C4-2B (cell line): ENCODE measurements around the gene MYO1D.

Source experiments
- H3K27ac ChIP-seq: fragments of 450-650 bp; 2 replicates; pipeline ENCODE4 v1.5.1; 2017
- CTCF ChIP-seq: fragments of 450-650 bp; conservative IDR thresholded peaks from 2 replicates; pipeline ENCODE4 v1.5.1; 2017; ENCODE audit warnings: mild to moderate bottlenecking
- ZFX ChIP-seq: fragments of 450-650 bp; IDR thresholded peaks from 2 replicates; pipeline ENCODE4 v1.6.1; 2017

The MYO1D gene

GRCh38 chr17:32875230-32875917 lies 1.6 kb downstream of the MYO1D start:
- TF ChIP-seq ZFX (no peak), CTCF (no peak)
- no peak overlapping the region for H3K27ac ChIP-seq

GRCh38 chr17:32873114-32873513 lies 3.8 kb downstream of the MYO1D start:
- TF ChIP-seq ZFX: no peak
- no peak for TF ChIP-seq CTCF
- H3K27ac ChIP-seq: no peak overlapping the region

GRCh38 chr17:32871746-32872145 lies 5.2 kb downstream of the MYO1D start:
- TF ChIP-seq CTCF (no peak), ZFX (no peak)

GRCh38 chr17:32870969-32871368 lies 6.0 kb downstream of the MYO1D start:
- no peak overlapping the region for H3K27ac ChIP-seq

More at GRCh38 chr17:32871746-32872145, 5.2 kb downstream of the MYO1D start:
- H3K27ac ChIP-seq: no peak overlapping the region

GRCh38 chr17:32870027-32870670 lies 6.8 kb downstream of the MYO1D start:
- no peak for TF ChIP-seq CTCF
- no peak overlapping the region for H3K27ac ChIP-seq

More at GRCh38 chr17:32870969-32871368, 6.0 kb downstream of the MYO1D start:
- TF ChIP-seq ZFX (no peak), CTCF (no peak)

- no peak overlapping the region for H3K27ac ChIP-seq
- TF ChIP-seq ZFX: no peak
Measured at GRCh38 chr17:32869345-32870026, 7.4 kb downstream of the MYO1D start.

- no peak overlapping the region for H3K27ac ChIP-seq
- TF ChIP-seq ZFX (no peak), CTCF (no peak)
Measured at GRCh38 chr17:32865141-32865540, 11.8 kb downstream of the MYO1D start.
